ENCODE results near the gene SMG6.

SMG6 gene

GRCh38 chr17:2237521-2237921 lies 66.1 kb downstream of the SMG6 start:
- no peak overlapping the region for H3K27ac ChIP-seq
- TF ChIP-seq CTCF (conservative IDR thresholded peaks at IDR 0.05) = no peak

GRCh38 chr17:2235792-2236366 lies 67.7 kb downstream of the SMG6 start:
- H3K27ac ChIP-seq = no peak overlapping the region
- no peak for TF ChIP-seq CTCF (conservative IDR thresholded peaks at IDR 0.05)

- H3K27ac ChIP-seq = no peak overlapping the region
- TF ChIP-seq CTCF (conservative IDR thresholded peaks at IDR 0.05) = no peak
Observed at GRCh38 chr17:2235265-2235664, 68.3 kb downstream of the SMG6 start.

GRCh38 chr17:2233441-2233947 lies 70.1 kb downstream of the SMG6 start:
- H3K27ac ChIP-seq = no peak overlapping the region
- TF ChIP-seq CTCF (conservative IDR thresholded peaks at IDR 0.05) = no peak

GRCh38 chr17:2232244-2232638 lies 71.3 kb downstream of the SMG6 start:
- H3K27ac ChIP-seq = peak overlapping the region; percentile 3; the same call in 1 of the 2 replicates
- TF ChIP-seq CTCF (conservative IDR thresholded peaks at IDR 0.05) = no peak

GRCh38 chr17:2230877-2231276 lies 72.7 kb downstream of the SMG6 start:
- no peak for TF ChIP-seq CTCF (conservative IDR thresholded peaks at IDR 0.05)
- H3K27ac ChIP-seq = no peak overlapping the region

GRCh38 chr17:2227025-2227699 lies 76.4 kb downstream of the SMG6 start:
- H3K27ac ChIP-seq = no peak overlapping the region
- TF ChIP-seq CTCF (conservative IDR thresholded peaks at IDR 0.05) = no peak
